ENCODE measurements around the gene CNIH1.
A peak's percentile ranks its signal among the peaks of the same experiment; 100 is the strongest.
"Not testable (repeated sequence)": the region's sequence is repeated elsewhere in the genome, so short reads cannot be mapped to it uniquely, and the experiment has no call there.

CNIH1 gene

DNA sequence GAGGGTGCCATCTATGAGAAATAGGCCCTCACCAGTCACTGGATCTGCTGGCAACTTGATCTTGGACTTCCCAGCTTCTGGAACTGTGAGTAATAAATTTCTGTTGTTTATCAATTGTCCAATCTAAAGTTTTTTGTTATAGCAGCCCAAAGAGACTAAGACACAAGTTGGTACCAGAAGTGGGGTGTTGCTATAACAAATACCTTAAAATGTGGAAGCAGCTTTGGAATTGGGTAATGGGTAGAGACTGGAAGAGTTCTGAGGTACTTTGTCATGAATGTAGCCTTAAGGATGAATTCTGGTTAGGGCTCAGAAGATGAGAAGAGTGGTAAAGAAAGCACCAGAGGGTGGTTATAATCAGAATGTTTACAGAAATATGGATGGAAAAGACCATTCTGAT is 26.1 kb upstream of the CNIH1 start:
- DNase-seq (ENCODE audit: low spot score), result no peak

DNA sequence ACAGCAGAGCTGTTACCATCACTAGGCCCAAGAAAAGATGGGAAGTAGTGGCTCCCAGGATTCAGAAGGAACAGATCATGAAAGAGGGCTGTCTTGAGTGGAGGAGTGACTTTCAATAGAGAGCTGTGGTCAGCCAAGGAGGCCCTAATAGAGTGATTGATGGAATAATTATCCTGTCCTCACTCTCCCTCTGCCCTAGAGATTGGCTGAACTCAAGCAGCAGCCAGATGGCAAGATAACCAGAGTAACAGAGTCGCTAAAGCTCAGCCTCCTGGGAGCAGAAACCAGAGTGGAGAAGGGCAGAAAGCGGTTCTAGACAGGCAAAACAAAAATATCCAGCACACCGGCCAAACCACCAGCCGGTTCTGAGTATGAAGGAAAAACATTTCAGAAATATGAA is 24.5 kb upstream of the CNIH1 start:
- no peak for DNase-seq (ENCODE audit: low spot score)

DNA sequence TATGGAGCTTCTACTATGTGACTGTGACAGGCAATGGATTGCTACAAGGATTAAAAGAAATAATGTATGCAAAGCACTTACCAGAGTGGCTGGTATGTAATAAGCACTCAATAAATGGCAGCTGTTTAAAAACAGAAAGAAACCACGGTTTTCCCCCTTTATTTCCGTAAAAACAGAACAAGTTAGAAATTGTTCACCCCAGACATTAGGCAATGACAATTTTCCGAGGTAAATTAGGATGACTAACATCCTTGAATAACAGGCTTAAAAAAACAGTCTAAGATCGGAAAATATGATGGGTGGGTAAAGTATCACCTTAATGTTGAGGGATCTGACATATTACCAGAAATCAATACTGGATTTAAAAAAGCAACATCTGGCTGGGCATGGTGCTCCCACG is 20.9 kb upstream of the CNIH1 start:
- DNase-seq (ENCODE audit: low spot score), result no peak

DNA sequence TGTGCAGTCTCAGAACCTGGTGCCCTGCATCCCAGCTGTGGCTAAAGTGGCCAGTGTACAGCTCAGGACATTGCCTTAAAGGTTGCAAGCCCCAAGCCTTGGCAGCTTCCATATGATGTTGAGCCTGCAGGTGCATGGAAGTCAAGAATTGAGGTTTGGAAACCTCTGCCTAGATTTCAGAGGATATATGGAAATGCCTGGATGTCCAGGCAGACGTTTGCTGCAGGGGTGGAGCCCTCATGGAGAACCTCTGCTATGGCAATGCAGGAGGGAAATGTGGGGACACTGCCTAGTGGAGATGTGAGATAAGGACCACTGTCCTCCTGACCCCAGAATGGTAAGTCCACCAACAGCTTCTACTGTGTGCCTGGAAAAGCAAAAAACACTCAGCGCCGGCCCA is 17.9 kb upstream of the CNIH1 start:
- DNase-seq (ENCODE audit: low spot score), result no peak

DNA sequence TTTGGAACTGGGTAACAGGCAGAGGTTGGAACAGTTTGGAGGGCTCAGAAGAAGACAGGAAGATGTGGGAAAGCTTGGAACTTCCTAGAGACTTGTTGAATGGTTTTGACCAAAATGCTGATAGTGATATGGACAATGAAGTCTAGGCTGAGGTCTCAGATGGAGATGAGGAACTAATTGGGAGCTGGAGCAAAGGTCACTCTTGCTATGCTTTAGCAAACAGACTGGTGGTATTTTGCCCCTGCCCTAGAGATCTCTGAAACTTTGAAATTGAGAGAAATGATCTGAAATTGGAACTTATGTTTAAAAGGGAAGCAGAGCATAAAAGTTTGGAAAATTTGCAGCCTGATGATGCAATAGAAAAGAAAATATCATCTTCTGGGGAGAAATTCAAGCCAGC is 17.4 kb upstream of the CNIH1 start:
- not testable (repeated sequence) for DNase-seq (ENCODE audit: low spot score)

DNA sequence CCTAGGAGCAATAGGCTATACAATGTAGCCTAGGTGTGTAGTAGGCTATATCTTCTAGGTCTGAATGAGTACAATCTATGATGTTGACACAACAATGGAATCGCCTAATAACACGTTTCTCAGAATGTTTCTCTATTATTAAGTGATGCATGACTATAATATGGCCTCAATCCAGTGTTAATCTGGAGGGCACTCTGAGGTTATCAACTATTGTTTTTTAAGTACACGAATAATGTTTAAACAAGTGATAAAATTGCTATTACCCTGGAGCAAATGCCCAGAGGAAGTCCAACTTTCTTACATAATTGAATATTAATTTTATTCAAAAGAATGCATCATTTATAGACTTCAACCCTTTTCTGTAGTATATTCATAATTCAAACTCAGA is 16.4 kb upstream of the CNIH1 start:
- no peak for DNase-seq (ENCODE audit: low spot score)

DNA sequence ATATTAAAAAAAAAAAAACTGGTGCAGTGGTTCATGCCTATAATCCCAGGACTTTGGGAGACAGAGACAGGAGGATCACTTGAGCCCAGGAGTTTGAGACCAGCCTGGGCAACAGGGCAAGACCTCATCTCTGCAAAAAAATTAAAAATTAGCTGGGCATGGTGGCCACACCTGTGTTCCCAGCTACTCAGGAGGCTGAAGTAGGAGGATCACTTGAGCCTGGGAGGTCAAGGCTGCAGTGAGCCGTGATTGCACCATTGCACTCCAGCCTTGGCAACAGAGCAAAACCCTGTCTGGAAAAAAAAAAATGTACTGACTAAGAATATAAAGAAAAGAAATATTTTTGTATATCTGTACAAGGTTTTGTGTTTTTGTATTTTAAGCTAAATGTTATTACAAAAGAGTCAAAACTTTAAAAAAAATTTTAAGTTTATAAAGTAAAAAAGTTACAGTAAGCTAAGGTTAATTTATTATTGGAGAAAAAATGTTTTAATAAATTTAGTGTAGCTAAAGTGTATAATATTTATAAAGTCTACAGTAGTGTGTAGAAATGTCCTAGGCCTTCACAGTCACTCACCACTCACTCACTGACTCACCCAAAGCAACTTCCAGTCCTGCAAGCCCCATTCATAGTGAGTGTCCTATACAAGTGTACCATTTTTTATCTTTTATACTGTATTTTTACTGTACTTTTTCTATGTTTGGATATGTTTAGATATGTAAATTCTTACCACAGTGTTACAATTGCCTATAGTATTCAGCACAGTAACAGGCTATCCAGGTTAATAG is 15.8 kb upstream of the CNIH1 start:
- DNase-seq (ENCODE audit: low spot score), result not testable (repeated sequence)

DNA sequence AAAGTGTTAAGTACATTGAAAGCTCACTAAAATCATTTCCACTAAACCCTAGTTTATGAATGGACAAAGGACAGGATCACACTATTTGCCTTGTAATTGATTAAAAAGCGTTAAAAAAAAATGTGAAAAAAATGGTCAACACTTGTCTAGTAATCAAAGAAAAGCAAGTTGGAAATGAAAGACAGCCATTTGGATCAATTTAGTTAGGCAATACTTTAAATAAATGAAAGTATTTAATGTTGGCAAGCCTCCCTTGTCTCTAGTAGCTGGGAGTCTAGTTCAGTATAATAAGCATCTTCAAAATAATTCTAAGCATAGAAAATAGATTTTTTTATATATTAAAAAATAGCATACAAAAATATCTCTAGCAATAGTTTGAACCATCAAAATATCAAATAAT is 14.2 kb upstream of the CNIH1 start:
- no peak for DNase-seq (ENCODE audit: low spot score)

DNA sequence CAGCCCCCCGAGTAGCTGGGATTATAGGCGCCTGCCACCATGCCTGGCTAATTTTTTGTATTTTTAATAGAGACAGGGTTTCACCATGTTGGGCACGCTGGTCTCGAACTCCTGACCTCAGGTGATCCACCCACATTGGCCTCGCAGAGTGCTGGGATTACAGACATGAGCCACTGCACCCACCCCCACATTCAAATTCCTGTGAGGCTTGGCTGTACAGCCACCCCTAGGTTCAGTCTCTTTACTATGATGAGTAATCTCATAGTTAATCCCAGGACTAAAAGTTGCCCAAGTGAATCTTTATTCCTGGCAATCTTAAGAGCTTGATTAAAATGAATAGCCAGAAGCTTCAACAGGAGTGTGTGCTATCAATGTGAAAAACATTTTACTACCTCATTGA is 12.8 kb upstream of the CNIH1 start:
- not testable (repeated sequence) for DNase-seq (ENCODE audit: low spot score)

DNA sequence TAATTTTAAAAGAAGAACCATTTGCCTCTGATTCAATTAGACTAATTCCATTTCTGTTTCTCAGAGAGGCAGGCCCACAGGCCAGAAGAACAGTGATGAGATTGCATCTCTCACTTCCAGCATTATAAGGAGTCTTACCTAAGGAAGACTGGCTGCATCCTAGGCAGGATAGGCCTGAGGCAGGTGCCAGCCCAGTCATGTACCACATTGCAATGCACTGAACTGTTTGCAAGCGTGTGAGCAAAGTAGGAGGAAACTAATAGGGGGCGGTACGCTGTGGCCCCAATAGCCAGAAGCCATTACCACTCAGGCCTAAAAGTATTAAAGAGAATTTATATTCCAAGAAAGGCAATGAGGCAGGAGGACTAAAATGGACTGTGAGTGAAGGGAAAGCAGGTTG is 12.1 kb upstream of the CNIH1 start:
- no peak for DNase-seq (ENCODE audit: low spot score)

DNA sequence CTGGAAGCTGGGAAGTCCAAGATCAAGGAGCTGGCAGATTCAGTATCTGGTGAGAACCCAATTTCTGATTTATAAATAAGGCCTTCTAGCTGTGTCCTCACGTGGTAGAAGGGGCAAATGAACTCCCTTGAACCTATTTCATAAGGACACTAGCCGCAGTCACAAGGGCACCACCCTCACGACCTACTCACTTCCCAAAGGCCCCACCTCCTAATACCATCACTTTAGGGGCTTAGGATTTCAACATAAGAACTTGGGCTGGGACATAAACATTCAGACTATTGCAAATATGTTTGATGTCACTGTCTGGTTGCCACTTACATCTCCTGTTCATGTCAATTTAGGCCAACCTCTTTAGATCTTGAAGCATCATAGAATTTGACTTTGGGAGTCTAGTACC is 10.8 kb upstream of the CNIH1 start:
- DNase-seq (ENCODE audit: low spot score), result no peak

DNA sequence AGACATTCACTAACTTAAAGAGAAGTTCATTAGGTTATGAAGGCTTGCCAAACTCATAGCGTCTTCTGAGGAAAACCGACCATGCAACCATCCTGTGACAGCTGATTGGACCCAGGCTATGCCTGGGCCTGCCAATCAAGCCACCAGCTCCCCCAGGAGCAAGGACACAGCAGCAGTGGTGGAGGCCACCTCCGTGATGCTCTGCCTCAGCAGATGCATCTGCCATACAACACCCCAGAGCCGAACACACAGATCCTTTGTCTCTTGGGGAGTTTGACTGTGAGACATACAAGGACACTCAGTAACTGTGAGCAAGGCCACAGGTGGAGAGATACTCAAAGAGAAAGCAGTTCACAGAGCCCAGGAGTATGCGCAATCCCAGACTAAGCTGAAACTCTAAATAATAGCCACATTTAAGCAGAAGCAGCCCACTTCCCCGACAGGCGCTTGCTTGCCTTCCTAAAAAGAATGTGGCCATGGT is 10.0 kb upstream of the CNIH1 start:
- DNase-seq (ENCODE audit: low spot score), result no peak

DNA sequence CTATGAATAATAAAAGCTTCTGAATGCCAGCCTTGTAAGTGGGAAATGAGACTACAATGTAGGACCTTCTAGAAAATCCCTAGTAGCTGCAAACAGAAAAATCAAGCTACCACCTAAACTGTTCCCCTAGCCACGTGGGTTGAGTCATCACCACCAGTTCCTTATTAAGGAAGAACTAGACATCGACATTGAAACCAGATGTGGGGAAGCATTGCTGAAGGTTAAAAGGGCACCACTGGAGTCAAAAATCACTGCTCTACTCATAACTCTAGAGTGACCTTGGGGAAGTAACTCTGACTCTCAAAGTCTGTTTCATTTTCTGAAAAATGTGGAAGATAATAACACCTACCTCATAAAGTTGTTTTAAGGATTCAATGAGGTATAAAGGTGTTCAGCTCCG is 9.4 kb upstream of the CNIH1 start:
- DNase-seq (ENCODE audit: low spot score), result no peak

DNA sequence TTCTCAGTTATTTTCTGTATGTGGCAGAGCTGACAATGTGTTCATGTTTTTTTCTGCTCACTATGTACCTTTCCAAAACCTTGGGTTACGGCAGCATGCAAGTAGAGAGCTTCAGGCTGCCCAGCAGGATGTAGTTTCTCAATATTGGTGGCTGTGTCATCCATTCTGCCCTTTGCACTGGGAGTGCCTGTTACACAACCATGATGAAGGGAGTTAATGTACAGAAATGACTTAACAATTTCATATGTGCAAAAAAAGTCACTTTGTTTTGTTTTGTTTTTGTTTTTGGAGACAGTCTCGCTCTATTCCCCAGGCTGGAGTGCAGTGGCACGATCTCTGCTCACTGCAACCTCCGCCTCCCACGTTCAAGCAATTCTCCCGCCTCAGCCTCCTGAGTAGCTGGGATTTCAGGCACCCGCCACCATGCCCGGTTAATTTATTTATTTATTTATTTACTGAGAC is 6.1 kb upstream of the CNIH1 start:
- no peak for DNase-seq (ENCODE audit: low spot score)

DNA sequence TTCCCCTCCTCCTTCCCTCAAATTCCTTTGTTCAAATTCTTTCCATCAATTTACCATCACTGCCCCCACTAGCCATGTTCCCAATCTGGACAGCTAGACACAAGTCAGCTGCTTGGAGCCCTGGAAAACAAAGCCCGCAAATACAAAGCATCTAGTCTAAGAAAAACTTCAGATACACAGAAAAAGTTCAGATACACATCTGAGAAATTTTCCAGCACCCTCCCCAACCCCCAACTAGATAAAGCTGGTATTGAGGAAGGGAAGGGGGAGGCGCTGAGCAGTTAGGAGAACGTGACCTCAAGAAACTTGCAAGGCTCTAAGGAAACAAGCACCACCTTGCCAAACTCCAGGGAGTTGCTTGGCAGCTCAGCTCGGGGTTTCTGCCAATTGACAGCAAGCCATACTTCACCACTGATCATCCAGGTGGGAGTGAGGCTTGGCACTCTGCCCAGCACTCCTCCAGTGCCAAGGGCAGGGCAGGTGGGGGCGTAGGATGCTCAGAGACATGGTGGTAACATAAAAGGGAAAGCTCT is 5.1 kb upstream of the CNIH1 start:
- no peak for DNase-seq (ENCODE audit: low spot score)

DNA sequence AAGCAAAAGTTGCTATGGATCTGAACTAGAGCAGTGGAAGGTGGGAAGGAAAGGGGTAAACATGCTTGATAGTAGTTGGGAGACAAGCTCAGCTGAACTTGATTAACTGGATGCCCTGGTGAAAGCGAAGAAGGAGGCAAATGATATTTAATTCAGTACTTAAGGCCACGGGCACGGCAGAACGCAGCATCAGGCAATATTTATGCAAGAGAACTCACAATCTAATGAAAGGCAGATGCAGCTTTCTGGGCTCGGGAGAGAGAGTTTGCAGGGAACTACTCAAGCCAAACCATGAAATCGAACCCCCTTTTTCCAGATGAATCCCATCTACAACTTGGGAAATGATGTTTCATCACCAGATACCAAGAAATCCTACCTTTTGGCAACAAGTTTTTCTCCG is 3.5 kb upstream of the CNIH1 start:
- no peak for DNase-seq (ENCODE audit: low spot score)

DNA sequence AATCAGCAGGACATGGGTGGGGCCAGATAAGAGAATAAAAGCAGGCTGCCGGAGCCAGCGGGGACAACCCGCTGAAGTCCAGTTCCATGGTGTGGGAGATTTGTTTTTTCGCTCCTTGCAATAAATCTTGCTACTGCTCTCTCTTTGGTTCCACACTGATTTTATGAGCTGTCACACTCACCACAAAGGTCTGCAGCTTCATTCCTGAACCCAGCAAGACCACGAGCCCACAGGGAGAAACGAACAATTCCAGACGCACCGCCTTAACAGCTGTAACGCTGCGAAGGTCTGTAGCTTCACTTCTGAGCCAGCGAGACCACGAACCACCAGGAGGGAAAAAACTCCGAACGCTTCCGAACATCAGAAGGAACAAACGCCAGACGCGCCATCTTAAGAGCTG is 2.8 kb upstream of the CNIH1 start:
- no peak for DNase-seq (ENCODE audit: low spot score)

DNA sequence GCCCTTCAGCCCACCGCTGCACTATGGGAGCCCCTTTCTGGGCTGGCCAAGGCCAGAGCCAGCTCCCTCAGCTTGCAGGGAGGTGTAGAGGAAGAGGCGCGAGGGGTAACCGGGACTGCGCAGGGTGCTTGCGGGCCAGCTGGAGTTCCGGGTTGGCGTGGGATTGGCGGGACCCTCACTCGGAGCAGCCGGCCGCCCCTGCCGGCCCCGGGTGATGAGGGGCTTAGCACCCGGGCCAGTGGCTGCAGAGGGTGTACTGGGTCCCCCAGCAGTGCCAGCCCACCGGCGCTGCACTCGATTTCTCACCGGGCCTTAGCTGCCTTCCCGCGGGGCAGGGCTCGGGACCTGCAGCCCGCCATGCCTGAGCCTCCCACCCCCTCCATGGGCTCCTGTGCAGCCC is 1.8 kb upstream of the CNIH1 start:
- not testable (repeated sequence) for DNase-seq (ENCODE audit: low spot score)

DNA sequence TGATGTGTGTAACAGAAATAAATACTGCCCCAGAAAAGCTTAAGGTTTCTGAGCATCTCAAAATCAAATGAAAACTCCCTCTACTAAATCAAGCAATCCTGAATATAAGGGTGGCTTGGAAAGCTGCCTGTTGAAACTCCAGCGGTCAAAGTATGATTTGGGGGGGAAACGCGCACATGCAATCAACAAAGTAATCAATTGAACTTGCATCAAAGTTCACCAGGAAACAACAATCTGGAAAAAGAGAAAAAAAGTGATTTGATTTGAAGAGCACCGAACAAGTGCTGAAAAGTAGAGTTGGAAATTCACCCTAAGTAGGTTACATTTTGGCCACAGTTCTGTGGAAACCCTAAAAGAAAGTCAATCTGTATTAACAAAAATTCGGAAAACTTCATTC is 700 bp downstream of the CNIH1 start:
- DNase-seq (ENCODE audit: low spot score), result no peak

DNA sequence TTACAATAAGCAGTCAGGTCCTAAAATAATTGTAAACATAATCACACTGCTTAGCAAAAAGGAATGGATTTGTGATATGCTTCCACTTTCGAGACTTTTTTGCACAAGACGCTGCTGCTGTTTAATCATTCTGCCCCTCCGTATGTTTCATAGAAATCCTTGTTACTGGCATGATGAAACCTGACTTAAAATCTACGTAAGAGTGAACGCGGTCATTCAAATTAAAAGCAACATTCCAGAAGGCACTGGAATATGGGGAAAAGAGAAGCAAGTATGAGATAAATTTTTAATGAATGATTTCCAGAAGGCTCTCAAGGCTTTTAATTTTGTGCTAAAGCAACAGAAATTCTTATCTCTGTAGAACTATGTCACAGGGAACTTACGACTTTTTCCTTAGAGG is 1.1 kb downstream of the CNIH1 start:
- no peak for DNase-seq (ENCODE audit: low spot score)

DNA sequence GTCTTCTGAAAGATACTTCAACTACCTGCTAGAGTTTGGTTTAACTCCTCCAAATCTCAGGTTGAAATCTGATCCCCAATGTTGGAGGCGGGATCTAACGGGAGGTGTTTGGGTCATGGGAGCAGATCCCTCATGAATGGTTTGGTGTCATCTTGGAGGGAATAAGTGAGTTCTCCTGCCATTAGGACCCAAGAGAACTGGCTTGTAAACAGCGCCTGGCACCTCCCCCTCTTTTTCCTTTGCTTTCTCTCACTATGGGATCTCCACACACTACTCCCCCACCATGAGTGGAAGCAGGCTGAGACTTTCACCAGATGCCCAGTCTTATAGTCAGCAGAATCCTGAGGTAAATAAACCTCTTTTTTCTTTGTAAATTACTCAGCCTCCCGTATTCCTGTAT is 2.5 kb downstream of the CNIH1 start:
- no peak for DNase-seq (ENCODE audit: low spot score)

DNA sequence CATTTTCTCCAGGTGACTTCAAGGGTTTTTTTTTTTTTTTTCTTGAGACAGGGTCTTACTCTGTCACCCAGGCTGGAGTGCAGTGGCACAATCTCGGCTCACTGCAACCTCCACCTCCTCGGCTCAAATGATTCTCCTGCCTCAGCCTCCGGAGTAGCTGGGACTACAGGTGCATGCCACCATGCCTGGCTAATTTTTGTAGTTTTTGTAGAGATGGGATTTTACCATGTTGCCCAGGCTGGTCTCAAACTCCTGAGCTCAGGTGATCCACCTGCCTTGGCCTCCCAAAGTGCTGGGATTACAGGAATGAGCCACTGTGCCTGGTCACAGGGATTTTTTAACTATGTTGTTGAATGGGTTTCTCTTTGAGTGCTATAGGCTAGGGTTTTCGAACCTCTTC is 3.2 kb downstream of the CNIH1 start:
- DNase-seq (ENCODE audit: low spot score), result not testable (repeated sequence)

DNA sequence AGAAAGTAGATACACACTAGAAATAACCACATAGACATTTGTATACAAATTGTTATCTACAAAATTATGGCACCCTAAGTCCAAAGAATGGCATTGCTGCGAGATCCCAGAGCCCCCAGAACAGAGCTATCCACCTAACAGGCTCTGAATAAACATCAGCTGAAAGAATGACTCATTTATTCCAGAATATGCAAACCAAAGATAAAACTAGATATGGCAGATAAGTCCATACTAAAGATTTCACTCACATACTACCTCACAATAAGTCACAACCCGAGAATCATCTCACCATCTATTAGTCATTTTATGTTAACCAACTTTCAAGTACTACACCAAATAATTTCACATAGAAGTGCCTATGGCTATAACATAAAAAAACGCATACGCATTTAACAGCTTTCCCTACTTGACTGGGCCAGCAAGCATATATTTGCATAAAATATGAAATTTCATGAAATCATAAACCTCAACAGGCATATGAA is 5.6 kb downstream of the CNIH1 start:
- peak; percentile 46 for DNase-seq (ENCODE audit: low spot score)

DNA sequence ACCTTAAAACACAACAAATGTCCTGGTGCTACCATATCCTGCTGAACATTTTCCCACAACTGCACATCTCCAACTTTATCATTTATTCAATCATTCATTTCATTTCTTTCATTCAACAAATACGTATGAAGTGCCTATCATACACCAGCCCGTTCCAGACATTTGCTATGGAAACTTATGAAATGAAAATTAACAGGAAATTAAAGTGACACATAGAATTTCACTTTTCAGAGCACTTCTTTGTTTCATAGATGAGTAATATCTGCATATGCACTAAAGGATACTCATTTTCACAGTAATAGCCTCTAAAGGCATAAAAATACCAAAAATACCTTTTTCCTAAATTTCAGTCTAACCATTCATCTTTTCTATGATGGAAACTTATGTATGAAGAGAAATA is 12.6 kb downstream of the CNIH1 start:
- no peak for DNase-seq (ENCODE audit: low spot score)

Data from hematopoietic multipotent progenitor cell treated with erythropoietin and hydrocortisone succinate and interleukin-3 and kit ligand, for 15 days (in vitro differentiated cells).